Activated CD8-positive, alpha-beta T cell treated with anti-CD3 and anti-CD28 coated beads for 36 hours (primary cell): Measurements from ENCODE around the gene SIDT1. TPM values are rescaled to one million over a fixed set of nuclear protein-coding genes. Genes with fewer than 3 reads are reported as not detected.

Experiments
- ATAC-seq: fragments of 200-7000 bp; cut with Tn5 transposase; one replicate; pipeline ENCODE4 v1.10.0; 2021; ENCODE audit warnings: mild to moderate bottlenecking, moderate library complexity
- CTCF ChIA-PET: fragments of 350-600 bp; sonication (Branson Sonifier 250); formaldehyde crosslinking; loops from one replicate; lab custom pipeline; 2021; ENCODE audit warnings: antibody characterized with exemption; lab: Charles Lee
- POLR2A ChIA-PET: fragments of 350-600 bp; sonication (Branson Sonifier 250); formaldehyde crosslinking; loops from one replicate; lab custom pipeline; 2021; ENCODE audit warnings: antibody characterized with exemption; lab: Charles Lee
- DNase-seq: peaks from one replicate; pipeline ENCODE4 v3.0.0-alpha.2; 2020
- H3K27ac Mint-ChIP-seq: one replicate; pipeline ENCODE4 v1.8.0; 2021; ENCODE audit warnings: mild to moderate bottlenecking, mixed read lengths
- H3K27me3 Mint-ChIP-seq: one replicate; pipeline ENCODE4 v1.8.0; 2021; ENCODE audit warnings: mixed read lengths
- H3K36me3 Mint-ChIP-seq: one replicate; pipeline ENCODE4 v1.8.0; 2021; ENCODE audit warnings: low read depth, mixed read lengths
- H3K4me1 Mint-ChIP-seq: one replicate; pipeline ENCODE4 v1.8.0; 2021; ENCODE audit warnings: low read depth, mixed read lengths
- H3K4me3 Mint-ChIP-seq: one replicate; pipeline ENCODE4 v1.8.0; 2021; ENCODE audit warnings: mild to moderate bottlenecking, moderate library complexity, mixed read lengths
- H3K9me3 Mint-ChIP-seq: one replicate; pipeline ENCODE4 v1.8.0; 2021; ENCODE audit warnings: mixed read lengths
- intact Hi-C: fragments of 100-400 bp; cut with micrococcal nuclease; formaldehyde crosslinking; loops from one replicate; pipeline ENCODE4 v1.10.0; 2022
- total RNA-seq, 2 experiments: library from RNA; stranded (reverse); gene quantifications; one replicate each; pipeline ENCODE4 v1.2.3, GENCODE V29; 2021
- TF ChIP-seq, protein P1 (sequence below): fragments of 200-600 bp; IDR thresholded peaks from one replicate; pipeline ENCODE4 v1.8.0; 2022; ENCODE audit warnings: antibody characterized with exemption, mild to moderate bottlenecking

The SIDT1 gene
- total RNA-seq, 2 experiments from 2014 or later, result 21.0 to 24.0 TPM

DNA sequence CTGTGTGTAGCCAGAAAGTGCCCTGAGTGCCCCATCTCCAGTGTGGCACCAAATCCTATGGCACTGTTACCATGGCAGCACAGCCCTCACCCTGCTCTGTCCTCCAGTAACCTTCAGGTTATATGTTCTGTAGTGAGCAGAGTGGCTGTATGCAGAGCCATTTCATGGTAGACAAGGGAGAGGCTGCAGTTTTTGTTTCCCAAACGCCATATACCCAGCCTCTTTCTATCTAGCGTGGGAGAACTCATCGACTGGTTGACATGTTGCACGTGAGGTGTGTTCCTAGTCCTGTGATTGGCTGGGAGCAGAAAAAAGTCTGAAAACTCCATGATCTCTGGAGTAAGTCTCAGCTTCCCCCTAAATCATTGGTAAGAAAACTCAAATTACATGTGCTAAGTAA is 2.0 kb downstream of the SIDT1 start:
- ATAC-seq (peak; percentile 18), DNase-seq (peak; percentile 57)
- H3K36me3 Mint-ChIP-seq, result peaks cover 28% of the 10 kb centered on the region
- TF ChIP-seq, protein P1, sequence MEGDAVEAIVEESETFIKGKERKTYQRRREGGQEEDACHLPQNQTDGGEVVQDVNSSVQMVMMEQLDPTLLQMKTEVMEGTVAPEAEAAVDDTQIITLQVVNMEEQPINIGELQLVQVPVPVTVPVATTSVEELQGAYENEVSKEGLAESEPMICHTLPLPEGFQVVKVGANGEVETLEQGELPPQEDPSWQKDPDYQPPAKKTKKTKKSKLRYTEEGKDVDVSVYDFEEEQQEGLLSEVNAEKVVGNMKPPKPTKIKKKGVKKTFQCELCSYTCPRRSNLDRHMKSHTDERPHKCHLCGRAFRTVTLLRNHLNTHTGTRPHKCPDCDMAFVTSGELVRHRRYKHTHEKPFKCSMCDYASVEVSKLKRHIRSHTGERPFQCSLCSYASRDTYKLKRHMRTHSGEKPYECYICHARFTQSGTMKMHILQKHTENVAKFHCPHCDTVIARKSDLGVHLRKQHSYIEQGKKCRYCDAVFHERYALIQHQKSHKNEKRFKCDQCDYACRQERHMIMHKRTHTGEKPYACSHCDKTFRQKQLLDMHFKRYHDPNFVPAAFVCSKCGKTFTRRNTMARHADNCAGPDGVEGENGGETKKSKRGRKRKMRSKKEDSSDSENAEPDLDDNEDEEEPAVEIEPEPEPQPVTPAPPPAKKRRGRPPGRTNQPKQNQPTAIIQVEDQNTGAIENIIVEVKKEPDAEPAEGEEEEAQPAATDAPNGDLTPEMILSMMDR, result no peak
- H3K27me3 Mint-ChIP-seq, result no peaks in the 10 kb centered on the region
- peak overlapping the region; percentile 98 for H3K27ac Mint-ChIP-seq
- intact Hi-C loops, result no loop called here
- H3K9me3 Mint-ChIP-seq, result no peaks in the 10 kb centered on the region
- POLR2A ChIA-PET, result interaction anchor here (0.6 to 2.8 kb wide), 7 partner anchors 9 to 1510 kb away, joined by 3 to 11 read pairs (median 3); partner anchors contain the start of gene SPICE1
- peaks cover 53% of the 10 kb centered on the region for H3K4me1 Mint-ChIP-seq
- CTCF ChIA-PET, result interaction anchor here (0.8 to 1.7 kb wide), 5 partner anchors 10 to 43 kb away, joined by 4 to 7 read pairs (median 5); partner anchors contain the start of gene SPICE1
- peak overlapping the region; percentile 97 for H3K4me3 Mint-ChIP-seq

DNA sequence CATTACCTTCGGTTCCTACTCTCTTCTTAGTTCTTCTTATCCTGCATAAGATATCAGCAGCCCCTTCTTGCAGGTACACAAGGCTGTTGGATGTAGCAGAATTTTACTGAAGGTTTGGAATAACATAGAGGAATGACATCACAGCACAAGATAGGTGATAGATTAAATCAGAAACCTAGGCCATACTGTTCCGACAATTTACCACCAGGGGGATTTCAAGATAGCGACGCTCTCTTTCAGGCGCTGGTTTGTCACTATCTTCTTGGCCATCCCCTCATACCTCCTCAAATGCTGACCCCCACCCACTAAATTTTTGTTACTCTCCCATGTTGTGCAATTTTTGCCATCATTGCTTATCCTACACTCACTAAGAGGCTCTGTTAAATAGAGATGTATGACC is 3.5 kb downstream of the SIDT1 start:
- DNase-seq (no peak), ATAC-seq (no peak)
- Mint-ChIP-seq H3K27ac (peak overlapping the region; percentile 5), H3K36me3 (peaks cover 36% of the 10 kb centered on the region), H3K4me1 (peaks cover 56% of the 10 kb centered on the region), H3K4me3 (no peak overlapping the region), H3K9me3 (no peaks in the 10 kb centered on the region), H3K27me3 (no peaks in the 10 kb centered on the region)
- ChIA-PET POLR2A (interaction anchor here (1.8 to 2.4 kb wide), 2 partner anchors 21 kb away, joined by 6 to 12 read pairs; partner anchors contain the start of gene SPICE1), CTCF (interaction anchor here (0.8 to 2.4 kb wide), 7 partner anchors 8 to 42 kb away, joined by 3 to 14 read pairs (median 3); partner anchors contain the start of gene SPICE1)
- intact Hi-C loops, result no loop called here
- TF ChIP-seq, protein P1, result peak; percentile 45

DNA sequence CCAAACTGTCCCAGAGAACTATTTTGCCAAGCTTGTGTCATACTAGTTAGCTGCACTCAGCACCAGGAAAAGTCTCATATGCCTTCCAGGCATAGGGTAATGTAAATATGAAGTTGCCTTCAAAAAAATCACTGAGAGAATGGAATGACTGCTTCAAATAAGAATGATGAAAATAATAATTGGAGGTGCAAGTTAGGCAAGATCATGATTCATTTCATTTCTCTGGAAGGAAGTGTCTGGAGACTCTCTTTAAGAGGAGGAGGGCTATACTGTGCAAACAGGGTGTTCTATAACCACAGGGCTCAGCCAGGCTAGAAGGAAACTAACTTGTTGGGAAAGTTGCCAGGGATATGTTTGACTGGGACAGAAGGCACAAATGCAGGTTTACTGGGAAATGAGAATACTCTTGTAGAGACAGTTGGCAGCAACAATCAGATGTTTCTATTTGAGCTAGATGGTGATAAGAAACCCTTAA is 4.3 kb downstream of the SIDT1 start:
- Mint-ChIP-seq H3K27me3 (no peaks in the 10 kb centered on the region), H3K9me3 (no peaks in the 10 kb centered on the region), H3K36me3 (peaks cover 41% of the 10 kb centered on the region), H3K4me1 (peaks cover 48% of the 10 kb centered on the region), H3K27ac (no peak overlapping the region), H3K4me3 (no peak overlapping the region)
- ChIA-PET CTCF (interaction anchor here (0.8 to 2.4 kb wide), 8 partner anchors 9 to 41 kb away, joined by 3 to 14 read pairs (median 3); partner anchors contain the start of gene SPICE1), POLR2A (interaction anchor here (1.8 to 2.4 kb wide), 2 partner anchors 20 to 22 kb away, joined by 6 to 12 read pairs; partner anchors contain the start of gene SPICE1)
- intact Hi-C loops, result no loop called here
- DNase-seq (no peak), ATAC-seq (no peak)
- TF ChIP-seq, protein P1, result no peak

DNA sequence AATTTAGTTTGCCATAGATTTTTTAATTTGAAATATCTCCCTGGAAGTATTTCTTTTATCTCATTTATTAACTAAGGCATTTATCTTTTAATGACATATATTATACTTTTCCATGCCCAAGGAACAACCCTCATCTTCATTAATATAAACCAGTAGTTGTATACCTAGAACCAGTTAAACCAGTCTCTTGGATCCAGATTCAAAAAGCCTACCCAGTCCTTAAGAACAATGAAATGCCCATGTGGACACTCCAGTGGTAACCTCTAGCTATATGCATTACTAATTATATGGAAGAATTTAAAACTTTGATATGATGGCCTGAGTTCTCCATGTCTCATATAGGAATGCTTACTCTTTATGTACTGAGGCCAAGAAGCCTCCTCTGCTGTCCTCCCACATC is 4.8 kb downstream of the SIDT1 start:
- CTCF ChIA-PET, result interaction anchor here (0.8 to 2.4 kb wide), 7 partner anchors 9 to 48 kb away, joined by 3 to 14 read pairs (median 3); no protein-coding TSS in a partner anchor
- H3K4me3 Mint-ChIP-seq, result no peak overlapping the region

More for the DNA sequence above, 4.8 kb downstream of the SIDT1 start:
- Mint-ChIP-seq H3K27me3 (no peaks in the 10 kb centered on the region), H3K9me3 (no peaks in the 10 kb centered on the region), H3K36me3 (peaks cover 46% of the 10 kb centered on the region), H3K4me1 (peaks cover 44% of the 10 kb centered on the region), H3K27ac (no peak overlapping the region)
- DNase-seq, result no peak
- intact Hi-C loops, result no loop called here
- POLR2A ChIA-PET, result interaction anchor here (1.8 to 2.4 kb wide), 2 partner anchors 19 to 22 kb away, joined by 6 to 12 read pairs; partner anchors contain the start of gene SPICE1
- ATAC-seq, result no peak
- TF ChIP-seq, protein P1, result no peak
